GM23338 (cell line): ENCODE data around the gene GRM8. TPM values are rescaled to one million over a fixed set of nuclear protein-coding genes. Genes with fewer than 3 reads are reported as not detected.

Source experiments
- ATAC-seq: fragments of 200-7000 bp; cut with Tn5 transposase; 3 replicates; pipeline ENCODE4 v1.9.1; 2020
- DNase-seq: peaks from one replicate; pipeline ENCODE4 v3.0.0-alpha.2; 2015; ENCODE audit warnings: low spot score
- H2AFZ ChIP-seq: fragments of 200-600 bp; sonication (generic); 2 replicates; pipeline ENCODE4 v1.8.0; 2016; ENCODE audit warnings: antibody characterized with exemption, mild to moderate bottlenecking, moderate library complexity
- H3F3A ChIP-seq: fragments of 200-600 bp; sonication (generic); replicated peaks from 2 replicates; pipeline ENCODE4 v1.8.0; 2017; ENCODE audit warnings: antibody characterized with exemption, mixed run types, low read depth
- H3K27ac ChIP-seq: fragments of 200-600 bp; sonication (generic); 2 replicates; pipeline ENCODE4 v1.6.1; 2016; ENCODE audit warnings: low read depth
- H3K27me3 ChIP-seq: fragments of 200-600 bp; sonication (generic); 2 replicates; pipeline ENCODE4 v1.8.0; 2016; ENCODE audit warnings: mild to moderate bottlenecking, mixed run types, moderate library complexity; ENCODE audit not compliant: insufficient read depth
- H3K36me3 ChIP-seq: fragments of 200-600 bp; sonication (generic); 2 replicates; pipeline ENCODE4 v1.8.0; 2016; ENCODE audit warnings: mild to moderate bottlenecking; ENCODE audit not compliant: insufficient read depth
- H3K4me1 ChIP-seq: fragments of 200-600 bp; sonication (generic); 2 replicates; pipeline ENCODE4 v1.8.0; 2016; ENCODE audit warnings: mild to moderate bottlenecking, moderate library complexity; ENCODE audit not compliant: insufficient read depth
- H3K4me2 ChIP-seq: fragments of 200-600 bp; sonication (generic); 2 replicates; pipeline ENCODE4 v1.7.1; 2017; ENCODE audit warnings: mixed run types
- H3K4me3 ChIP-seq: fragments of 200-600 bp; sonication (generic); 2 replicates; pipeline ENCODE4 v1.6.1; 2016; ENCODE audit warnings: mixed run types
- H3K79me2 ChIP-seq: fragments of 200-600 bp; sonication (generic); replicated peaks from 2 replicates; pipeline ENCODE4 v1.8.0; 2017; ENCODE audit warnings: mild to moderate bottlenecking; ENCODE audit not compliant: insufficient read depth
- H3K9me2 ChIP-seq: fragments of 200-600 bp; sonication (generic); 2 replicates; pipeline ENCODE4 v1.8.0; 2017; ENCODE audit not compliant: insufficient read depth
- H4K20me1 ChIP-seq: fragments of 200-600 bp; sonication (generic); replicated peaks from 2 replicates; pipeline ENCODE4 v1.8.0; 2017; ENCODE audit warnings: mild to moderate bottlenecking; ENCODE audit not compliant: insufficient read depth
- H3K27ac Mint-ChIP-seq: 2 replicates; pipeline ENCODE4 v1.8.0; 2020; ENCODE audit warnings: inconsistent platforms, mild to moderate bottlenecking, moderate library complexity, mixed read lengths
- H3K27me3 Mint-ChIP-seq: 3 replicates; pipeline ENCODE4 v1.8.0; 2022; ENCODE audit warnings: low read depth, mild to moderate bottlenecking, moderate library complexity, mixed read lengths, inconsistent platforms; ENCODE audit not compliant: insufficient read depth, poor library complexity
- H3K36me3 Mint-ChIP-seq: 3 replicates; pipeline ENCODE4 v1.8.0; 2021; ENCODE audit warnings: low read depth, mild to moderate bottlenecking, inconsistent platforms, moderate library complexity, mixed read lengths
- H3K4me1 Mint-ChIP-seq: 3 replicates; pipeline ENCODE4 v1.8.0; 2020; ENCODE audit warnings: mild to moderate bottlenecking, inconsistent platforms, mixed read lengths
- H3K4me3 Mint-ChIP-seq: 3 replicates; pipeline ENCODE4 v1.8.0; 2021; ENCODE audit warnings: moderate library complexity, mild to moderate bottlenecking, inconsistent platforms, mixed read lengths
- H3K9me3 Mint-ChIP-seq: 3 replicates; pipeline ENCODE4 v1.8.0; 2020; ENCODE audit warnings: moderate library complexity, mild to moderate bottlenecking, inconsistent platforms, mixed read lengths
- CTCF ChIP-seq, 2 experiments: fragments of 200-600 bp in 1 of 2; sonication (generic) in 1 of 2; conservative IDR thresholded peaks; 2 replicates each; pipeline versions ENCODE4 v1.5.1 to v1.6.1; 2016 to 2017; ENCODE audit warnings: antibody characterized with exemption in 2 of 2, low read depth in 2 of 2, mild to moderate bottlenecking in 2 of 2, moderate library complexity in 1 of 2
- EZH2phosphoT487 ChIP-seq: fragments of 200-600 bp; sonication (generic); IDR thresholded peaks from one replicate; pipeline ENCODE4 v1.8.1; 2018; ENCODE audit warnings: antibody characterized with exemption; ENCODE audit not compliant: unreplicated experiment
- JUNB ChIP-seq: IDR thresholded peaks from one replicate; pipeline ENCODE4 v1.6.1; 2016; ENCODE audit warnings: antibody characterized with exemption; ENCODE audit not compliant: unreplicated experiment
- NANOG ChIP-seq: IDR thresholded peaks from 2 replicates; pipeline ENCODE4 v1.6.1; 2016; ENCODE audit warnings: antibody characterized with exemption, borderline replicate concordance
- POLR2AphosphoS5 ChIP-seq: IDR thresholded peaks from 2 replicates; pipeline ENCODE4 v1.6.1; 2016; ENCODE audit warnings: antibody characterized with exemption, low read depth
- REST ChIP-seq: IDR thresholded peaks from one replicate; pipeline ENCODE4 v1.6.1; 2018; ENCODE audit warnings: antibody characterized with exemption; ENCODE audit not compliant: unreplicated experiment
- STAT1 ChIP-seq: IDR thresholded peaks from one replicate; pipeline ENCODE4 v1.6.1; 2016; ENCODE audit warnings: antibody characterized with exemption; ENCODE audit not compliant: unreplicated experiment
- ZNF331 ChIP-seq: fragments of 250-450 bp; sonication (Bioruptor Pico); IDR thresholded peaks from 2 replicates; pipeline ENCODE4 v1.5.0; 2020; ENCODE audit warnings: low read depth, mild to moderate bottlenecking, moderate library complexity
- polyA plus RNA-seq: library from polyadenylated mRNA; unstranded; fragments of >200 nt; fragmentation: Nextera tagmentation; extraction: Ambion mirVana; gene quantifications from 2 replicates; pipeline ENCODE4 v1.2.1, GENCODE V29; 2016
- total RNA-seq: library from RNA; depleted of rRNA; stranded (reverse); fragments of >200 nt; shearing (Covaris generic); gene quantifications from 2 replicates; pipeline ENCODE4 v1.2.3, GENCODE V29; 2014
- TF ChIP-seq, protein P1 (sequence below): IDR thresholded peaks from 2 replicates; pipeline ENCODE4 v1.6.1; 2016; ENCODE audit warnings: antibody characterized with exemption
- TF ChIP-seq, protein P2 (sequence below): fragments of 250-450 bp; sonication (Bioruptor Pico); IDR thresholded peaks from 2 replicates; pipeline ENCODE4 v1.5.0; 2020; ENCODE audit warnings: mild to moderate bottlenecking, moderate library complexity

Gene GRM8
- total and polyA plus RNA-seq, 2 experiments from 2014 or later: 1.9 to 6.6 TPM

DNA sequence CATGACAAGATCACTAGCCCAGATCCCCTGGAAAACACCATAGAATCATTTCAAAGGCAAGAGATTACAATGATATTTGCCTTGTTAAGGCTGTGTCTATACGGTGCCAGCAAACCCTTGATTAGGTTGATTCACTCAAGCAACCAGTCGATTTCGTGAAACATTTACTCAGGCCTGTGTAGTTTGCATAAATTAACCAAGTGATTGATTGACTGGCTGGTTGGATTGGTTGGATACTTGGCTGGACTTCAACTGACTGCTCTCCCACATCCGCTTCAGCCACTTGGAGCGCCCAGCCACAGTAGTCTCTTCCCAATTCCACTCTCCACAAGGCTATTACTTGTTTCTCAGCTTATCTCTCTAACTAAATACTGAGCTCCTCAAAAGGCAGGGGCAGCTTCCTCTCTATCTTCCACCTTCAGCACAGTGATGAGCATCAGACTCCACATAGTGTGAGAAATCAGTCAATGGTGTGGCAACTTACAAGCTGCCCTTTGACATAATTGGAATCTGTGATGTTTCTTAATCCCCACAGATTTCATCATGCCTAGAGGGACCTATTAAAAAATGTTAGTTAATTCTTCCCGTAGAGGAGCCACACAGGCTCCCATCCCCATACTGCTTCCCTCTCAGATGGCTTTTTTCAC, 217.4 kb downstream of the GRM8 start (continued):
- no peak for TF ChIP-seq JUNB
- TF ChIP-seq NANOG: no peak
- TF ChIP-seq, protein P1, sequence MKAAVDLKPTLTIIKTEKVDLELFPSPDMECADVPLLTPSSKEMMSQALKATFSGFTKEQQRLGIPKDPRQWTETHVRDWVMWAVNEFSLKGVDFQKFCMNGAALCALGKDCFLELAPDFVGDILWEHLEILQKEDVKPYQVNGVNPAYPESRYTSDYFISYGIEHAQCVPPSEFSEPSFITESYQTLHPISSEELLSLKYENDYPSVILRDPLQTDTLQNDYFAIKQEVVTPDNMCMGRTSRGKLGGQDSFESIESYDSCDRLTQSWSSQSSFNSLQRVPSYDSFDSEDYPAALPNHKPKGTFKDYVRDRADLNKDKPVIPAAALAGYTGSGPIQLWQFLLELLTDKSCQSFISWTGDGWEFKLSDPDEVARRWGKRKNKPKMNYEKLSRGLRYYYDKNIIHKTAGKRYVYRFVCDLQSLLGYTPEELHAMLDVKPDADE: no peak

GRCh38 chr7:127034186-127034806, 218.4 kb downstream of the GRM8 start:
- no peaks in the 10 kb centered on the region for H3K36me3 ChIP-seq
- no peaks in the 10 kb centered on the region for H4K20me1 ChIP-seq
- H3K4me1 ChIP-seq: no peaks in the 10 kb centered on the region
- Mint-ChIP-seq H3K9me3 (no peaks in the 10 kb centered on the region), H3K27me3 (peaks cover 3% of the 10 kb centered on the region), H3K4me3 (no peak overlapping the region), H3K36me3 (no peaks in the 10 kb centered on the region), H3K27ac (no peak overlapping the region), H3K4me1 (peaks cover 2% of the 10 kb centered on the region; the same call in 1 of the 3 replicates)
- H2AFZ ChIP-seq: no peak overlapping the region
- no peak overlapping the region for H3K4me2 ChIP-seq
- H3K4me3 ChIP-seq: no peak overlapping the region
- no peaks in the 10 kb centered on the region for H3F3A ChIP-seq
- no peak overlapping the region for H3K27ac ChIP-seq
- DNase-seq (no peak), ATAC-seq (no peak)
- 0 out of 2 replicates have a peak, but pooled peaks cover 2% of the 10 kb centered on the region for H3K9me2 ChIP-seq
- H3K27me3 ChIP-seq: no peaks in the 10 kb centered on the region
- H3K79me2 ChIP-seq: no peaks in the 10 kb centered on the region
- TF ChIP-seq REST (no peak), POLR2AphosphoS5 (no peak), CTCF (conservative IDR thresholded peaks at IDR 0.05; ENCODE audit: low read depth in 2 of 2) (no peak), EZH2phosphoT487 (no peak), STAT1 (no peak), JUNB (no peak), ZNF331 (CRISPR knock-in tag) (no peak)
- TF ChIP-seq, protein P1: no peak
- TF ChIP-seq, protein P2, sequence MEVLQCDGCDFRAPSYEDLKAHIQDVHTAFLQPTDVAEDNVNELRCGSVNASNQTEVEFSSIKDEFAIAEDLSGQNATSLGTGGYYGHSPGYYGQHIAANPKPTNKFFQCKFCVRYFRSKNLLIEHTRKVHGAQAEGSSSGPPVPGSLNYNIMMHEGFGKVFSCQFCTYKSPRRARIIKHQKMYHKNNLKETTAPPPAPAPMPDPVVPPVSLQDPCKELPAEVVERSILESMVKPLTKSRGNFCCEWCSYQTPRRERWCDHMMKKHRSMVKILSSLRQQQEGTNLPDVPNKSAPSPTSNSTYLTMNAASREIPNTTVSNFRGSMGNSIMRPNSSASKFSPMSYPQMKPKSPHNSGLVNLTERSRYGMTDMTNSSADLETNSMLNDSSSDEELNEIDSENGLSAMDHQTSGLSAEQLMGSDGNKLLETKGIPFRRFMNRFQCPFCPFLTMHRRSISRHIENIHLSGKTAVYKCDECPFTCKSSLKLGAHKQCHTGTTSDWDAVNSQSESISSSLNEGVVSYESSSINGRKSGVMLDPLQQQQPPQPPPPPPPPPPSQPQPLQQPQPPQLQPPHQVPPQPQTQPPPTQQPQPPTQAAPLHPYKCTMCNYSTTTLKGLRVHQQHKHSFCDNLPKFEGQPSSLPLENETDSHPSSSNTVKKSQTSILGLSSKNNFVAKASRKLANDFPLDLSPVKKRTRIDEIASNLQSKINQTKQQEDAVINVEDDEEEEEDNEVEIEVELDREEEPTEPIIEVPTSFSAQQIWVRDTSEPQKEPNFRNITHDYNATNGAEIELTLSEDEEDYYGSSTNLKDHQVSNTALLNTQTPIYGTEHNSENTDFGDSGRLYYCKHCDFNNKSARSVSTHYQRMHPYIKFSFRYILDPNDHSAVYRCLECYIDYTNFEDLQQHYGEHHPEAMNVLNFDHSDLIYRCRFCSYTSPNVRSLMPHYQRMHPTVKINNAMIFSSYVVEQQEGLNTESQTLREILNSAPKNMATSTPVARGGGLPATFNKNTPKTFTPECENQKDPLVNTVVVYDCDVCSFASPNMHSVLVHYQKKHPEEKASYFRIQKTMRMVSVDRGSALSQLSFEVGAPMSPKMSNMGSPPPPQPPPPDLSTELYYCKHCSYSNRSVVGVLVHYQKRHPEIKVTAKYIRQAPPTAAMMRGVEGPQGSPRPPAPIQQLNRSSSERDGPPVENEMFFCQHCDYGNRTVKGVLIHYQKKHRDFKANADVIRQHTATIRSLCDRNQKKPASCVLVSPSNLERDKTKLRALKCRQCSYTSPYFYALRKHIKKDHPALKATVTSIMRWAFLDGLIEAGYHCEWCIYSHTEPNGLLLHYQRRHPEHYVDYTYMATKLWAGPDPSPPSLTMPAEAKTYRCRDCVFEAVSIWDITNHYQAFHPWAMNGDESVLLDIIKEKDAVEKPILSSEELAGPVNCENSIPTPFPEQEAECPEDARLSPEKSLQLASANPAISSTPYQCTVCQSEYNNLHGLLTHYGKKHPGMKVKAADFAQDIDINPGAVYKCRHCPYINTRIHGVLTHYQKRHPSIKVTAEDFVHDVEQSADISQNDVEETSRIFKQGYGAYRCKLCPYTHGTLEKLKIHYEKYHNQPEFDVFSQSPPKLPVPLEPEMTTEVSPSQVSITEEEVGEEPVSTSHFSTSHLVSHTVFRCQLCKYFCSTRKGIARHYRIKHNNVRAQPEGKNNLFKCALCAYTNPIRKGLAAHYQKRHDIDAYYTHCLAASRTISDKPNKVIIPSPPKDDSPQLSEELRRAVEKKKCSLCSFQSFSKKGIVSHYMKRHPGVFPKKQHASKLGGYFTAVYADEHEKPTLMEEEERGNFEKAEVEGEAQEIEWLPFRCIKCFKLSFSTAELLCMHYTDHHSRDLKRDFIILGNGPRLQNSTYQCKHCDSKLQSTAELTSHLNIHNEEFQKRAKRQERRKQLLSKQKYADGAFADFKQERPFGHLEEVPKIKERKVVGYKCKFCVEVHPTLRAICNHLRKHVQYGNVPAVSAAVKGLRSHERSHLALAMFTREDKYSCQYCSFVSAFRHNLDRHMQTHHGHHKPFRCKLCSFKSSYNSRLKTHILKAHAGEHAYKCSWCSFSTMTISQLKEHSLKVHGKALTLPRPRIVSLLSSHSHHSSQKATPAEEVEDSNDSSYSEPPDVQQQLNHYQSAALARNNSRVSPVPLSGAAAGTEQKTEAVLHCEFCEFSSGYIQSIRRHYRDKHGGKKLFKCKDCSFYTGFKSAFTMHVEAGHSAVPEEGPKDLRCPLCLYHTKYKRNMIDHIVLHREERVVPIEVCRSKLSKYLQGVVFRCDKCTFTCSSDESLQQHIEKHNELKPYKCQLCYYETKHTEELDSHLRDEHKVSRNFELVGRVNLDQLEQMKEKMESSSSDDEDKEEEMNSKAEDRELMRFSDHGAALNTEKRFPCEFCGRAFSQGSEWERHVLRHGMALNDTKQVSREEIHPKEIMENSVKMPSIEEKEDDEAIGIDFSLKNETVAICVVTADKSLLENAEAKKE (CRISPR knock-in tag): no peak
